Measurements from ENCODE around the gene GAS7. TPM values are rescaled to one million over a fixed set of nuclear protein-coding genes. Genes with fewer than 3 reads are reported as not detected.

The GAS7 gene
- total RNA-seq, 1 donor from 2014 or later = 2.0 TPM

DNA sequence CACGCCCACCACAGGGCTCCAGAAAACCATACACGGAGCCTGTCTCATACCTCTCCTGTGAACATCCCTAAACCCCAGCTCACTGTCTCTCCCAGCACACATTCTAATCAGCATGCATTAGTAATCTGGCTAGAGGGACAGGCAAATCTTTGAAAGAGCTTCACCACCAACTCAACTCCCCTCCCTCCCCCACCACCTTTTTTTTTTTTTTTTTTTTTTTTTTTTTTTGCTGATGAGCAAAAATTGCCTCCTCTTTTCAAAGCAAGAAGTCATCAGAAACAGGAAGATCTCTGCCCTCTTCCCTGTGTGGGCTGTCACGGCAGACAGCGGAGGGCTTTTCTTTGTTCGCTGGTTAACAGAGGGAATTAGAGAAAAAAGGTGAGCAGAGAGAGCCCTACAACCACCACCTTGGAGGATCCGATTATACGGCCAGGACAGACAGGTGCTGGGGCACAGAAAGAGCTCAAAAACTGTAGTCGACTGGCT lies 19.9 kb downstream of the GAS7 start:
- Mint-ChIP-seq H3K9me3 (ENCODE audit: unreplicated experiment) (peaks cover 5% of the 10 kb centered on the region), H3K27ac (ENCODE audit: unreplicated experiment) (no peak overlapping the region), H3K36me3 (ENCODE audit: unreplicated experiment) (no peaks in the 10 kb centered on the region), H3K27me3 (ENCODE audit: unreplicated experiment) (peaks cover 4% of the 10 kb centered on the region), H3K4me3 (ENCODE audit: unreplicated experiment) (no peak overlapping the region), H3K4me1 (ENCODE audit: low read depth, unreplicated experiment) (peaks cover 13% of the 10 kb centered on the region)
- no peak for DNase-seq
- TF ChIP-seq, protein P1, sequence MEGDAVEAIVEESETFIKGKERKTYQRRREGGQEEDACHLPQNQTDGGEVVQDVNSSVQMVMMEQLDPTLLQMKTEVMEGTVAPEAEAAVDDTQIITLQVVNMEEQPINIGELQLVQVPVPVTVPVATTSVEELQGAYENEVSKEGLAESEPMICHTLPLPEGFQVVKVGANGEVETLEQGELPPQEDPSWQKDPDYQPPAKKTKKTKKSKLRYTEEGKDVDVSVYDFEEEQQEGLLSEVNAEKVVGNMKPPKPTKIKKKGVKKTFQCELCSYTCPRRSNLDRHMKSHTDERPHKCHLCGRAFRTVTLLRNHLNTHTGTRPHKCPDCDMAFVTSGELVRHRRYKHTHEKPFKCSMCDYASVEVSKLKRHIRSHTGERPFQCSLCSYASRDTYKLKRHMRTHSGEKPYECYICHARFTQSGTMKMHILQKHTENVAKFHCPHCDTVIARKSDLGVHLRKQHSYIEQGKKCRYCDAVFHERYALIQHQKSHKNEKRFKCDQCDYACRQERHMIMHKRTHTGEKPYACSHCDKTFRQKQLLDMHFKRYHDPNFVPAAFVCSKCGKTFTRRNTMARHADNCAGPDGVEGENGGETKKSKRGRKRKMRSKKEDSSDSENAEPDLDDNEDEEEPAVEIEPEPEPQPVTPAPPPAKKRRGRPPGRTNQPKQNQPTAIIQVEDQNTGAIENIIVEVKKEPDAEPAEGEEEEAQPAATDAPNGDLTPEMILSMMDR (IDR thresholded peaks at IDR 0.05; ENCODE audit: partially characterized antibody, unreplicated experiment) = no peak

DNA sequence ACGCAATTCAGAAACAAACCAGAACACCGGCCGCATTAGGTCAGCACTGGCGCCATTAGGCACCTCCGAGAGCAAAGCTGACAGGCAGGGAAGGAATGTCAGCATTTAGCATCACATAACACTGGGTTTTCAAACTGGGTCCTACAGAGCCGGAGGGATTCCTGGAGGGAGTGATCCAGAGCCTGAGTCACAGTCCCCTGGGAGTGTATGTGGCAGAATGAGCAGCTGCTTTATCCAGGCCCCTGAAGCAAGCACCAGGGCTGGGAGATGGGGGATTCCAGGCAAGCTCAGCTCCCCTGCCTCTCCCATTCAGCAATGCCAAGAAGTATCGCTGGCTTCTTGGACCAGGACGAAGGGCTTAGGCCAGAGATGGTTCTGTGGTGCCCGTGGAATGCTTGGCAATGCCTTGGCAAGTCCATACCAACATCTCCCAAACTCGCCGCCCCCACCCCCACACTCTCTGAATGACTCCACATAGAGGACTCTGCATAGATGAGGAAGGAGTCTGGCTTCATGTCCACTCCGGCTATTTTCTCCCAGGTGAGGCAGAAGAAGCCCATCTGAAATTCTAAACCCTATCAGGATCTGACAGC lies 20.4 kb downstream of the GAS7 start:
- peaks cover 13% of the 10 kb centered on the region for H3K4me1 Mint-ChIP-seq (ENCODE audit: low read depth, unreplicated experiment)
- no peak overlapping the region for H3K27ac Mint-ChIP-seq (ENCODE audit: unreplicated experiment)
- H3K36me3 Mint-ChIP-seq (ENCODE audit: unreplicated experiment) = no peaks in the 10 kb centered on the region
- H3K27me3 Mint-ChIP-seq (ENCODE audit: unreplicated experiment) = peaks cover 4% of the 10 kb centered on the region
- H3K4me3 Mint-ChIP-seq (ENCODE audit: unreplicated experiment) = no peak overlapping the region
- peak; percentile 32 for DNase-seq
- TF ChIP-seq, protein P1 (IDR thresholded peaks at IDR 0.05; ENCODE audit: partially characterized antibody, unreplicated experiment) = no peak
- peaks cover 5% of the 10 kb centered on the region for H3K9me3 Mint-ChIP-seq (ENCODE audit: unreplicated experiment)

DNA sequence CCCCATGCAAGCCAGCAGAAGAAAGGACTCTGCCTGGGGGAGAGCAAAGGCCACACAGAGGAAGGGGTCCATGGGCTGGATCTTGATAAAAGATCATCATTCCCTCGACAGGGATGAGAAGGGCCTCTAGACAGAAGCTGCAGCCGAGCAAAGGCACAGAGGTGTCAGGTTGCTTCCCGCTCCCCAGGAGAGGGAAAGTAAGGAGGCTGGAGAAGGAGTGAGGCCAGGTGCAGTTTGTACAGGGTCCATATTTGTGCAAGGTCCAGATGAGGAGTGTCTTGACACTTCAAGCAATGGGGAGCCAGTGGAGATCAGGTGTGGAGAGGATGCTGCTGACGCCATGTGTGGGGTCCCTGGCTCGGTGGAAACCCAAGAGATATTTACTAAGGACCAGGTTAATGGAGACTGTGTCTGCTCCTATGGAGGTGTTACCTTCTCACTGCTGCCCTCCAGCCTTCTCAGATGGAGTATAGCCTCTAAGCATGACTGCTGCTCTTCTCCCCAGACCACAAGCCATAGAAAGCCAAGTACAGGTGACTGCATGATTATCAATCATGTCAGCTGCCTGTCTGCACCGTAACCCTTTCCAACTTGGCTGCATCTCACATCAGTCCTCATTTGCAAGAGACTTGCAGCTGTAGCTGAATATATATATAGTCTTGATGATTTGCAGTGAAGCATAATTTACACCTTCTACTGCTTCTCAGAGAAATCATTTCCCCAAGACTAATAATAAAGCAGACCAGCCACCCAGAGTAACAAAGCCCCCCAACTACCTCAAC lies 21.1 kb downstream of the GAS7 start:
- Mint-ChIP-seq H3K36me3 (ENCODE audit: unreplicated experiment) (no peaks in the 10 kb centered on the region), H3K27me3 (ENCODE audit: unreplicated experiment) (peaks cover 4% of the 10 kb centered on the region), H3K4me3 (ENCODE audit: unreplicated experiment) (no peak overlapping the region), H3K4me1 (ENCODE audit: low read depth, unreplicated experiment) (peaks cover 14% of the 10 kb centered on the region), H3K27ac (ENCODE audit: unreplicated experiment) (no peak overlapping the region), H3K9me3 (ENCODE audit: unreplicated experiment) (peaks cover 6% of the 10 kb centered on the region)
- no peak for DNase-seq
- TF ChIP-seq, protein P1 (IDR thresholded peaks at IDR 0.05; ENCODE audit: partially characterized antibody, unreplicated experiment) = no peak

DNA sequence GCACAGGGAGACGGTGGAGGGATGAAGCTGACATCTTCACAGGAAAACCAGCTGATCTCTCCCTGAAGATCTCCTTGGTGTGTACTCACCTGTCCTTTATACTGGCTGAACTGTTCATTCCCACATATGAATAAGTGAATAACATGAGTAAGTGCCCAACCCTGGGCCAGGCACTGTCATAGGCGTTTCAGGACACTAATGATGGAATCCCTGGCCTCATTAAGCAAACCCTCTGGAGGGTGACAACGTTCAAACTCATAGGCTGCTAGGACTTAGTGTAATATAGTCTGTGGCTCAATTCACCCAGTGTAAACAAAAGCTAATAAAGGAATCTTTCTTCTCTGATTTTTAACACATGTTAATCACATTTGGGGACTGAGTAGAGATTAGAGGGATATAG lies 24.5 kb downstream of the GAS7 start:
- Mint-ChIP-seq H3K9me3 (ENCODE audit: unreplicated experiment) (peaks cover 7% of the 10 kb centered on the region), H3K27ac (ENCODE audit: unreplicated experiment) (no peak overlapping the region), H3K27me3 (ENCODE audit: unreplicated experiment) (peaks cover 12% of the 10 kb centered on the region), H3K4me1 (ENCODE audit: low read depth, unreplicated experiment) (peaks cover 36% of the 10 kb centered on the region), H3K36me3 (ENCODE audit: unreplicated experiment) (no peaks in the 10 kb centered on the region), H3K4me3 (ENCODE audit: unreplicated experiment) (no peak overlapping the region)
- TF ChIP-seq, protein P1 (IDR thresholded peaks at IDR 0.05; ENCODE audit: partially characterized antibody, unreplicated experiment) = no peak
- DNase-seq = no peak

DNA sequence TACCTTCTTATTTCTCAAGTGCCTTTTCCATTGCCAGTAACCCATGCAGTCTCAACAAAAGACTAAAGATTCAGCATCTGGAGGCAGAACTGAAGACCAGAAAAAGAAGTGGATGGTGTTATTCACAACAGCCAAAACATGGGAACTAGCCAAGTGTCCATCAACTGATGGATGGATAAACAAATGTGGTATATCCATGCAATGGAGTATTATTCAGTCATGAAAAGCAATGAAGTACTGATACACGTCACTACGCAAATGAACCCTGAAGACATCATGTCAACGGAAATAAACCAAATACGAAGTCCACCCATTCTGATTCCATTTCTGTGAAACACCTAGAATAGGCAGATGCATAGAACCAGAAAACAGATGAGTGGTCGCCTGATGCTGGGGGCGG lies 25.6 kb downstream of the GAS7 start:
- H3K36me3 Mint-ChIP-seq (ENCODE audit: unreplicated experiment) = no peaks in the 10 kb centered on the region
- TF ChIP-seq, protein P1 (IDR thresholded peaks at IDR 0.05; ENCODE audit: partially characterized antibody, unreplicated experiment) = no peak
- no peak overlapping the region for H3K4me3 Mint-ChIP-seq (ENCODE audit: unreplicated experiment)
- no peak for DNase-seq
- H3K4me1 Mint-ChIP-seq (ENCODE audit: low read depth, unreplicated experiment) = peaks cover 29% of the 10 kb centered on the region
- no peak overlapping the region for H3K27ac Mint-ChIP-seq (ENCODE audit: unreplicated experiment)
- peaks cover 7% of the 10 kb centered on the region for H3K9me3 Mint-ChIP-seq (ENCODE audit: unreplicated experiment)
- peaks cover 12% of the 10 kb centered on the region for H3K27me3 Mint-ChIP-seq (ENCODE audit: unreplicated experiment)

All from glutamatergic neuron (in vitro differentiated cells).